HEK293T (cell line): Measurements from ENCODE around the gene BAK1.

ENCODE experiments used
- CTCF ChIA-PET: fragments of 350-600 bp; formaldehyde crosslinking; extraction: SDS; loops from one replicate; lab custom pipeline; 2021; ENCODE audit warnings: antibody characterized with exemption, inconsistent platforms; lab: Yijun Ruan, JAX
- POLR2A ChIA-PET: fragments of 350-600 bp; formaldehyde crosslinking; extraction: SDS; loops from one replicate; lab custom pipeline; 2020; ENCODE audit warnings: antibody characterized with exemption, inconsistent platforms; lab: Yijun Ruan, JAX
- DNase-seq: peaks from one replicate; pipeline ENCODE4 v3.0.0; 2012; ENCODE audit warnings: mixed read lengths; ENCODE audit errors: extremely low spot score
- ARNT ChIP-seq: fragments of 450-650 bp; IDR thresholded peaks from 2 replicates; pipeline ENCODE4 v1.6.1; 2017; ENCODE audit warnings: mild to moderate bottlenecking
- BHLHE40 ChIP-seq: fragments of 450-650 bp; IDR thresholded peaks from 2 replicates; pipeline ENCODE4 v1.6.1; 2016; ENCODE audit warnings: mild to moderate bottlenecking, moderate library complexity, borderline replicate concordance
- CTBP1 ChIP-seq: fragments of 450-650 bp; IDR thresholded peaks from 2 replicates; pipeline ENCODE4 v1.6.1; 2016; ENCODE audit warnings: borderline replicate concordance
- ELF4 ChIP-seq: fragments of 450-650 bp; IDR thresholded peaks from 2 replicates; pipeline ENCODE4 v1.6.1; 2017; ENCODE audit warnings: antibody characterized with exemption
- FOXA1 ChIP-seq: fragments of 450-650 bp; IDR thresholded peaks from 2 replicates; pipeline ENCODE4 v1.6.1; 2016; ENCODE audit warnings: mild to moderate bottlenecking
- FOXK2 ChIP-seq: fragments of 450-650 bp; IDR thresholded peaks from 2 replicates; pipeline ENCODE4 v1.6.1; 2016; ENCODE audit warnings: mild to moderate bottlenecking
- HDGF ChIP-seq: fragments of 450-650 bp; IDR thresholded peaks from 2 replicates; pipeline ENCODE4 v1.6.1; 2017; ENCODE audit warnings: antibody characterized with exemption, borderline replicate concordance
- L3MBTL2 ChIP-seq: fragments of 450-650 bp; conservative IDR thresholded peaks from 2 replicates; pipeline ENCODE4 v1.6.1; 2016; ENCODE audit warnings: mild to moderate bottlenecking
- LEF1 ChIP-seq: fragments of 450-650 bp; IDR thresholded peaks from 2 replicates; pipeline ENCODE4 v1.6.1; 2017; ENCODE audit warnings: mild to moderate bottlenecking, borderline replicate concordance
- NFRKB ChIP-seq: fragments of 450-650 bp; IDR thresholded peaks from 2 replicates; pipeline ENCODE4 v1.6.1; 2016; ENCODE audit warnings: mild to moderate bottlenecking, moderate library complexity
- SP1 ChIP-seq: fragments of 450-650 bp; IDR thresholded peaks from 2 replicates; pipeline ENCODE4 v1.6.1; 2017
- SUZ12 ChIP-seq: fragments of 450-650 bp; IDR thresholded peaks from 2 replicates; pipeline ENCODE4 v1.6.1; 2016; ENCODE audit warnings: mild to moderate bottlenecking
- TARDBP ChIP-seq: fragments of 450-650 bp; IDR thresholded peaks from 2 replicates; pipeline ENCODE4 v1.6.1; 2016
- ZNF384 ChIP-seq: fragments of 450-650 bp; IDR thresholded peaks from 2 replicates; pipeline ENCODE4 v1.6.1; 2016

Gene BAK1

DNA sequence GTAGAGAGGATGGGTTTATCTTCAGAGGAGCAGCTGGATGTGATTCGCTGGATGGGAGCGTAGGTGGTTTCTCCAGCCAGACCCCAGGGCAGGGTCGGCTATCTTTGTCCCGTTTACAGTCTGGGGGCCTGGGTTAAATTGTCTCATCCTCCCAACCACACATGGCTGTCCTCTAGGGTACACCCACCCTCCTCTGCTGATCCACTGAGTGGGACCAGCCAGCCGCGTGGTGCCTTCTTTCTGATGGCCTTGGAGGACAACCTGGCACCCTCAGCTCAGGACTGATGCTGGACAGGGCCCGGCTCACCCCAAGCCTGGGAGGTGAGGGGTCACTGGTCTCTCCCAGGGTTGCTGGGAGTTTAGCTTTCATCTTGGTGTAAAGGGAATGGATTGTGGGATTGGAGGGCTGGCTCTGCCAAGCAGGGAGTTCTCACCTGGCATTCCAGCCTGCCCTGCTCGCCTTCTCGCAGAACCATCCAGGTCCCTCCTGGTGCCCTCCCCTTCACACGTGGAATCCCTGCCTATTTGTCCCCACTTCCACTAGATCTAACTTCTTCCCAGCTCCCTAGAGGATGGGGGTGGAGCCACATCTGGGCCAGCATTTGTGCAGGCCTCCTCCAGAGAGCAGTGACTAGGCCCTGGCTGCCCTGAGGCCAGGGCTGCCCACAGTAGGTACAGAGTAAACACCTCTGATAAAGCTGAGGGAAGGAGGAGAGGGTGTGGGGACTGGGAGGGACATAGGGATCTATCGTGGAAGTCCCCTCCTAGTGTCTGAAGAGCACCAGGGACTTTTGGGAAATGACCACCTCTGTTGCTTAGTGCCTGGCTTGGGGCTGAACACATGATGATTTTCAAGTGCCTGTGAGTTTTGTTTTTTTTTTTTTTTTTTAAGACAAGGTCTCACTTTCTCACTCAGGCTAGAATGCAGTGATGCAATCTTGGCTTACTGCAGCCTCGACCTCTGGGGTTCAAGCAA, 42.7 kb upstream of the BAK1 start:
- POLR2A ChIA-PET: interaction anchor here (1.4 to 1.7 kb wide), 2 partner anchors 88 to 114 kb away, joined by 3 to 4 read pairs; partner anchors contain the start of gene UQCC2
- TF ChIP-seq ZNF384: 0 out of 2 replicates have a peak, but pooled peaks have one; percentile 33
- TF ChIP-seq CTBP1: no peak
- no peak for DNase-seq
- CTCF ChIA-PET: interaction anchor here (1.2 to 2.7 kb wide), 2 partner anchors 10 to 33 kb away, joined by 4 to 16 read pairs; no protein-coding TSS in a partner anchor

DNA sequence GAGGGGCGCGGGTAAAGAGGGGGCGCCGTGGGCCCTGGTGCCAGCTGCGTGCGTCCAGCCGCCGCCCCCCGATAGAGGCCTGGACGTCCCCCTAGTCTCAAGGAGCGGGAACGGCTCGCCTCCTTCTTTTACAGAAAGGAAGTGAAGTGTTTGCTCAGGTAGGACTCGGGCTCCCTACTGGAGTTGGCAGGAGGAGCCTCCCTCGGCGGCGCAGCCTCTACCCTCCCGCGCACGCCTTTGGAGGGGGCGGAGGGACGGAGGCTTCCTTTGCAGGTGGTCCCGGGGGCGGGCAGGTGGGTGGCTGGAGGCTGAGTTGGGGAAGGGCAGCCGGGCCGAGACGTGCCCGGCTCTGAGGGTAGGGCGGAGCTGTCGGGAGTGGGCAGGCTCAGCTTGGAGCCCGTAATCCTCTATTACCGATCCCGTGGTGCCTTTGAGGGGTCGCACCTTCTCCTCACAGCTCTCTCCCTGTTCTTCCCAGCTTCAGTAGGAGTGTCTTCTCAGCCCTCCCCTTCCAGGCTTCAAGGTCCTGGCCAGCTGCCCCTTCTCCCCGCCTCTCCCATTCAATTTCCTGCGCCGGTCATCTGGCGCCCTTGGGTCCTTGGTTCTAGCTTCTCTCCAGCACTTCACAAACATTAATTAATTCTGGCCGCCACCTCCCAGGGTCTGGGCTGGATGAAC, 41.8 kb upstream of the BAK1 start:
- TF ChIP-seq SUZ12 (no peak), ARNT (no peak)
- POLR2A ChIA-PET: interaction anchor here (0.6 to 1.6 kb wide), 6 partner anchors 8 to 1868 kb away, joined by 3 to 4 read pairs (median 3); no protein-coding TSS in a partner anchor
- DNase-seq: no peak
- CTCF ChIA-PET: interaction anchor here (0.6 to 2.7 kb wide), 3 partner anchors 11 to 1393 kb away, joined by 3 to 16 read pairs (median 4); no protein-coding TSS in a partner anchor

DNA sequence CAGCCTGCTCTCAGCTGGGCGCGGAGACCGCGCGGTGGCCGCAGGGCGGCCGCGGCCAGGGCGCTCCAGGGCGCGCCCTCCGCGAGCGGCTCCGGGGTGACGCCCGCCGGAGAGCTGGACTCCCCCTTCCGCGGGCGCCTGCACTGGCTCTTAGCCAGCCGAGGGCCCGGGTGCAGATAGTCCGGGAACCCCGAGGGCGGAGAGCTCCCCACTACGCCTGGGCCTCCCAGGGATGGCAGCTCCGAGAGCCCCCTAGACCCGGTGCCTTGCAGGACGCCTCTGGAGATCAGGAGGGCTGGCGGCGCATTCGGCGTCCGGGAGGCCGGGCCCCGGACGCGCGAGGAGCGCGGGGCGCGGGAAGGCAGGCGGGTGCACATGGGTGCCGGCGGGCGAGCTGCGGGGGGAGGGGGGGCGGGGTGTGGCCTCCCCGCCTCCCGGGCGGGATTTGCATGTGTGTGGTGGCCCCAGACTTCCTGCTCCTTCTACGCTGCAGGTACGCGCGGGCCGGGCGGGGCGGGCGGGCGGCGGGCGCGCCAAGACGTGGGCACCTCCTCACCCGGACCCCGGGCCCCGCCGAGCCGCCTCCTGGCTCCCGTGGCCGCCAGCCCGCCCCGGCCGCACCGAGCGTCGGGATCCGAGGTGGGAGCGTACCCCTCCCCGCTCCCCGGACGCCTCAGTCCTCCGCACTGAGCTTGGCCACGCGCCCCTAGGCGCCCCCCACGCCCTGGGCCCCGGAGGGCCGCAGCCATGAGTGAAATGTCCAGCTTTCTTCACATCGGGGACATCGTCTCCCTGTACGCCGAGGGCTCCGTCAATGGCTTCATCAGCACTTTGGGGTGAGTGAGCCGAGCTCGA, 41.0 kb upstream of the BAK1 start, which contains the start of gene ITPR3:
TSS of gene ITPR3 (plus strand) at position 467 of the 855 bp plus-strand sequence. CDS start at position 748, 281 bp downstream.
- ChIA-PET CTCF (interaction anchor here (1.2 to 2.7 kb wide), 2 partner anchors 11 to 31 kb away, joined by 4 to 16 read pairs; no protein-coding TSS in a partner anchor), POLR2A (interaction anchor here (0.6 to 1.6 kb wide), 9 partner anchors 9 to 1869 kb away, joined by 3 to 4 read pairs (median 3); partner anchors contain the start of gene BAK1)
- DNase-seq: peak; percentile 54

DNA sequence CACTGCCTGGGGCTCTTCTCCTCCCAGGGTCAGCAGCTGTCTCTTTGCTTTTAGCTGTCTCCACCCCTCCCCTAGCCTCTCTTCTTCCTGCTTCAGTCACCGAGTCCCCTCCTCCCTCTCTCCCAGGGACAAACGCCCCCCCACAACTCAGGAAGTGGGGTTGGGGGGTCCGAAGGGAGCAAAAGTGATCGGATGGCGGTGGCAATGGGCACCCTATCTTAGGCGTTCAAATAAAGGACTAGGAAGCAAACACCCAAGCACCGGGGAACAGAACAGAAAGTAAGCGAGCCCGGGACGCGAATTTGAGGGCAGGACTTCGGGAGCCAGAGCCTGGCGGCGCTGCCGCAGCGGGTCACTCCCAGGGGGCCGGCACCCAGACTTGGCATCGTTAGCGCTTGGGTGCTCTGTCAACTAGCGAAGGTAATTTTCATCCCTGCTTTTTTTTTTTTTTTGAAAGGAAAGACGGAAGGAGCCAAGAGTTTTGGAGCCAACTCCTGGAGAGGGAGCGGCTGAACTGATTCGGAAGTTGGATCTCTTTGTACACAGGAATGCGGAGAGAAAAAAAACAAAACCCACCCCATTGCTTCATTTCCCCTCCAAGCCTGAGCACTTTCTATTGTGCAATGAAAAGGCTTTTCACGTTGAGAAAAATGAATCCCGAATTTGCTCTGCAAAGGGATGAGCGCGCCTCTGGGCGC, 40.2 kb upstream of the BAK1 start:
- no peak for DNase-seq
- TF ChIP-seq ZNF384: no peak
- ChIA-PET CTCF (no interaction called here), POLR2A (interaction anchor here (0.7 to 1.6 kb wide), 5 partner anchors 14 to 1827 kb away, joined by 3 to 4 read pairs (median 4); partner anchors contain the start of gene BAK1)

More for the DNA sequence above, 41.0 kb upstream of the BAK1 start, which contains the start of gene ITPR3:
- TF ChIP-seq SUZ12: no peak
- no peak for TF ChIP-seq CTBP1
- no peak for TF ChIP-seq FOXA1
- peak; percentile 43; the same call in 1 of the 2 replicates for TF ChIP-seq L3MBTL2

DNA sequence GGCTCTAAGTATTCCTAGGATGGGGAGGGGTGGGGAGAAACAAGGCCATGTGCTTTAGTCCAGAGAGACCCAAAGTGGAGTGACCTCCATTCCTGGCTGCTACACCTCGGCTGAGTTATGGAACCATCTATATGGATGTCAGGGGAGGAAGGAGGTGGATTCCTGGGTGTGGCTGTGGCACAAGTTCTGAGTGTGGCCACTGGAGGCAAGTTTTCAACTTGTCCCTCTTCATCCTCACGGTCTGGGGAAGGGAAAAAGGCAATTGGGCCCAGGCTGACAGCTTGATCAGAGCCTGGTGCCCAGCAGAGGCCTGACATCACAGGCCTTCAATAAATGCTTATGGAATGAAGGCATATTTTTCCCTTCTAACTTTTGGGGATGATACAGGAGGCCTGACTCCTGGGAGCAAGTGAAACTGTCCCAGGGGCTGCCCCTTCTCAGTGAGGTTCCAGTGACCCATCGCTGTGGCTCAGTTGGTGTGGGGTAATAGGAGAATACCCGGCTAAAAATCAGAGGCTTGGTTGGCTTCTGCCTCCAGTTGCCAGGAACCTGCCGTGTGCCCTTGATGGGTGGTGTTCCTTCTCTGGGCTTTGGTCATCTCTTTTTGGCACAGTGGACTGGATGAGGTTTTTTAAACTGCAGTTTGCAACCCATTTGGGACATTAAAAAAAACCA, 39.2 kb upstream of the BAK1 start:
- no peak for TF ChIP-seq ARNT
- TF ChIP-seq L3MBTL2: no peak
- TF ChIP-seq ZNF384: no peak
- no peak for TF ChIP-seq FOXK2
- no peak for TF ChIP-seq LEF1
- TF ChIP-seq BHLHE40: no peak
- no peak for DNase-seq
- ChIA-PET POLR2A (no interaction called here), CTCF (no interaction called here)

DNA sequence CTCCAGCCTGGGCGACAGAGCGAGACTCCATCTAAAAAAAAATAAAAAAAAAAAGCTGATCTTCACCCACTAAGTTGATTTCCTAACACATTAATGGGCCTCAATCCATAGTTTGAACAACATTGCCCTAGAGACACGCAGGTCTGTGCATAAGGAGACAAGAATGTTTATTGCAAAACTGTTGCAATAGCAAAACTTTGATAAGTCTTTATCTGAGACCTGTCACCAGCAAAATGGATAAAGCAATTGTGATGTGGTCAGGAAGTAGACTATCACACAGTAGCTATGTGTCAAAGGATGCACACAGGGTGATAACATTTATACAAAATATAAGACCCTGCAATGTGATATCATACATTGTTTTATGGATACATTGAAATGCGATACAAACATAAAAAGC, 36.8 kb upstream of the BAK1 start:
- TF ChIP-seq NFRKB (no peak), FOXK2 (no peak), ZNF384 (no peak), TARDBP (no peak), ELF4 (no peak), BHLHE40 (no peak), ARNT (no peak), SUZ12 (no peak)
- POLR2A ChIA-PET: no interaction called here
- CTCF ChIA-PET: no interaction called here
- no peak for DNase-seq

DNA sequence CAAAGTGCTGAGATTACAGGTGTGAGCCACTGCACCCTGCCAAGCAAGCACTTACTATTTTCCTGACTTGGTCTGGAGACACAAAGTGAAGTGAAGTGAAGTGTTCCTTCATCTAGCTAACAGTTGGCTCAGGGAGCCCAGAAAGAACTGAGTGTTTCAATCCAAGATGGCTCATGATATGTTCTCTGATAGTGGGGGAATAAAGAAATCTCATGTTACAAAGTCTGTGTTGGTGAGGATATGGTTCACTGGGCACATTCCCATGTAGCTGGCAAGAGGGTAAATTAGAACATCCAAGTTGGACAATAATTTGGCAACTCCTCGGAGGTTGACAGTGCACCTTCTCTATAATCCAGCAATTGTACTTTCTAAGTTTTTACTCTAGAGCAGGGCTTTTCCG, 36.0 kb upstream of the BAK1 start:
- POLR2A ChIA-PET: no interaction called here
- TF ChIP-seq NFRKB: no peak
- no peak for TF ChIP-seq HDGF
- TF ChIP-seq SUZ12: no peak
- no peak for TF ChIP-seq ARNT
- no peak for TF ChIP-seq CTBP1
- TF ChIP-seq ELF4: no peak
- TF ChIP-seq SP1: no peak
- TF ChIP-seq ZNF384: no peak
- CTCF ChIA-PET: no interaction called here
- no peak for DNase-seq
